Cardiac septum (tissue), 1 donor: ENCODE measurements around the gene FXYD7. TPM values are rescaled to one million over a fixed set of nuclear protein-coding genes. Genes with fewer than 3 reads are reported as not detected.
A peak's percentile ranks its signal among the peaks of the same experiment; 100 is the strongest.
"Not testable (repeated sequence)": the region's sequence is repeated elsewhere in the genome, so short reads cannot be mapped to it uniquely, and the experiment has no call there.

Source experiments
- DNase-seq: peaks from one replicate; pipeline ENCODE4 v3.0.0-alpha.2; 2020; ENCODE audit warnings: low spot score
- intact Hi-C: fragments of 100-400 bp; cut with DNase I; formaldehyde crosslinking; loops from one replicate; pipeline ENCODE4 v1.14.0; 2022
- total RNA-seq: library from RNA; stranded (reverse); fragmentation: NEBNext Ultra II Directional; extraction: Animal tissue kit (Norgen Biotek cat#: 25700); gene quantifications from one replicate; pipeline ENCODE4 v1.2.1, GENCODE V29; 2021
- donor health status: DM: no; HTN: no; CAD: no.

Gene FXYD7
- total RNA-seq, 1 donor from 2014 or later = not detected

DNA sequence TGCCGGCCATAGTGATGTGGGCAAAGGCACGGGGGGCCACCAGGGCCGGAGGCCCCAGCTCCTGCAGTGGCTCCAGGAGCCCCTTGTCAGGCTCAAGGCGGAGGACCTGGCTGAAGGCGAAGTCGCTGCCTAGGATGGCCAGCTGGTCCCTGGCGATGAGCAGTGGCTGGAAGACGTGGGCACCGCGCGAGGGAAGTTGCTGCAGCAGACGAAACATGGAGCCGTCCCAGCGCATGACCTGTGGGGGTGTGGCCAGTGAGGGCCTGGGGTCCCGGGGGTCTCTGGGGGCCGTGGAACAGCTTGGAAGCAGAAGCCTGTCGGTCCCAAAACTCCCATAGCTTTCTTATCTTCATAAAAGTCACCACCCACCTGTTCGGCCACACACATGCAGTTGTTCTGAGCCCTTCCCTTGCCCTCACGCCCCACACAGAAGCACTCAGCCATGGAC, 17.8 kb upstream of the FXYD7 start:
- no peak for DNase-seq
- intact Hi-C loops = no loop called here

DNA sequence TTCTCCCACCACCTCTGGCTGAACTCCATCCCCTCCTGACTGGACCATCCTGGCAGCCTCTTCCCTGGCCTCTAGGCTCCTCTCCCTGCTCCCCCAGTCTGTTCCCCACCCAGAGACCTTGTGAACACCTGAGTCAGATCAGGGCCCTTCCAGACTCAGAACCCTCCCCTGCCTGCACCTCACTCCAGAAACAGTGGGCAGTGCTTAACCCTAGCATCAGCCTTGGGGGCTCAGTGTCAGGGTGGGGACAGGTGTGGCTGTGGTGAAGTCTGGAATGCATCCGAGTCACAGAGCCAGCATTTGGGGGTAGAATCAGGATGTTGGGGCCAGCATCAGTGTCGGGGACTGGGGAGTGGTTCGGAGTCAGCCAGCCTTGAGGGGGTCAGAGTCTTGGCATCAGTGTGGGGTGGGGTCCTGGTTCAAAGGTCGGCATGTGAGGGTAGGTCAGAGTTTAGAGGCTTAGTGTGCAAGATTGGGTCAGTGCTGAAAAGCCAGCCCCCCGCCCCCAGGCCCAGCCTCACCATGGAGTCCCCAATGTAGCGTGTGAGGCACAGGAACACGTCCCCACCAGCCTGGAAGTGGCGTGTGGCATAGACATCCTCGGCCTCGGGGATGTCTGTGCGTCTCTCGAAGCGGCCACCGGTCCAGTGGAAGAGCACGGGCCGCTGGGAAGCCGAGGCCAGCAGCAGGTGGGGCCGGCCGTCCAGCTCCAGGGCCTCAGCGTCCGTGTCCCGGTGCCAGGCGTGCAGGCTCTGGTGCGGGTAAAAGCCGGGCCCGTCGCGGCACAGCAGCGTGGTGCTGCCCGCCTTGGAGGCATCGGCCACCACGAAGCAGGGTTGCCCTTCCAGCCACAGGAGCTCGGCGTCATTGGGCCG, 17.1 kb upstream of the FXYD7 start:
- intact Hi-C loops = no loop called here
- DNase-seq = no peak

DNA sequence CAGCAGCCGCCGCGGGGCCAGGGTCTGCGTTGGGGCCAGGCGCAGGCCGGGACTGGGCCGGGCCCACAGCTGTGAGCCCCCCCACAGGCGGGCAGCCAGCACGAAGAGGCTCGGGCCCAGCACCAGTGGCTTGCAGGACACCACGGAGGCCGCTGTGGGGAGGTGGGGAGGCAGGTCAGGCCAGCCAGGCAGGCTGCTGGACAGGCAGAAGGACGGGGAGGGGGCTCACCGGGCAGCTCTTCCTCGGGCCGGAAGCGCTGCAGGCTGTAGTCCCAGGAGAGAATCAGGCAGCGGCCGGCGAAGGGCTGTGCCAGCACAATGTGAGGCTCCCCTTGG, 16.5 kb upstream of the FXYD7 start:
- intact Hi-C loops = no loop called here
- no peak for DNase-seq

DNA sequence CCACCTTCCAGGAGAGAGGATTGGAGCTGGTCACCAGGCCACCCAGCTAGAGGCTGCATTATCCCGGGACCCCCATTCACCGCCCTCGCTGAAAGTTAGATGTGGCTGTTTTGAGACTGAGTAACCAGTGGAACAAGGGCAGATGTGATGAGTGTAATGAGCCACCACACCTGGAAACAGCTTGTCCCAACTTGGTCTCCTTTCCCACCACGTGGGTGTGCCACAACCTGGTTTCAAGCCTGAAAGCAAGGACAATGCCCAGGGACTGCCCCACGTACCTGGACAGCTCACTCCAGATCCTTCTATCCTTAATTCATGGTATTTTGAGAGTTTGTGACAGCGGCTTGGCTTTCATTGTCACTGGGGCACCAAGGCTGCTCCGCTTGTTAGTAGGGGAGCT, 15.2 kb upstream of the FXYD7 start:
- intact Hi-C loops = no loop called here
- no peak for DNase-seq

DNA sequence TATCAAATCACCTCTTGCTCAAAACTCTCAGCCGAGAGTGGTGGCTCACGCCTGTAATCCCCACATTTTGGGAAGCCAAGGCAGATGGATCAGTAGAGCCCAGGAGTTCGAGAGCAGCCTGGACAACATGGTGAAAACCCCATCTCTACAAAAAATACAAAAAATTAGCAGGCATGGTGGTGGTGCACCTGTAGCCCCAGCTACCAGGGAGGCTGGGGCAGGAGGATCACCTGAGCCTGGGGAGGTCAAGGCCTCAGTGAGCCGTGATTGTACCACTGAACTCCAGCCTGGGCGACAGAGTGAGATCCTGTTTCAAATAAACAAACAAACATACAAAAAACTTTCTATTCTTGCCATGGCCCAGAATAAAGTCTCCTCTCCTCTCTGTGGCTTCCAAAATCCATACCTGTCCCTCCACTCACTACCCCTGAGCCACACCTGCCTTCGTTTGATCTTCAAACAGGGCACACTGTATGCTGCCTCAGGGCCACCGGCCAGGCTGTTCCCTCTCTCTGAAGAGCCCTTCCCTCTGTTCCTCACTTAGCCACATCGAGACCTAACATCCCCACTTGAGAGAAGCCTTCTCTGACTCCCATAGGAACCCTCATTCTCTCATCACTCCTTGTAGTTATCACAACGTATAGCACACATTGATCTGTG, 14.5 kb upstream of the FXYD7 start:
- no peak for DNase-seq
- intact Hi-C loops = no loop called here

DNA sequence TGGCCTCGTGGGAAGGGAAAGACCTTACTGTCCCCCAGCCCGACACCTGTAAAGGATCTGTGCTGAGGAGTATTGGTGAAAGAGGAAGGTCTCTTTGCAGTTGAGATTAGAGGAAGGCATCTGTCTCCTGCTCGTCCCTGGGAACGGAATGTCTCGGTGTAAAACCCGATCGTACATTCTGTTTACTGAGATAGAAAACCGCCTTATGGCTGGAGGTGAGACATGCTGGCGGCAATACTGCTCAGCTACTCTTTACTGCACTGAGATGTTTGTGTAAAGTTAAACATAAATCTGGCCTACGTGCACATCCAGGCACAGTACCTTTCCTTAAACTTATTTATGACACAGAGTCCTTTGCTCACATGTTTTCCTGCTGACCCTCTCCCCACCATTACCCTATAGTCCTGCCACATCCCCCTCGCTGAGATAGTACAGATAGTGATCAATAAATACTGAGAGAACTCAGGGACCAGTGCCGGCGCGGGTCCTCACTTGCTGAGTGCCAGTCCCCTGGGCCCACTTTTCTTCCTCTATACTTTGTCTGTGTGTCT, 13.3 kb upstream of the FXYD7 start:
- intact Hi-C loops, DNase-seq: not testable (repeated sequence)

DNA sequence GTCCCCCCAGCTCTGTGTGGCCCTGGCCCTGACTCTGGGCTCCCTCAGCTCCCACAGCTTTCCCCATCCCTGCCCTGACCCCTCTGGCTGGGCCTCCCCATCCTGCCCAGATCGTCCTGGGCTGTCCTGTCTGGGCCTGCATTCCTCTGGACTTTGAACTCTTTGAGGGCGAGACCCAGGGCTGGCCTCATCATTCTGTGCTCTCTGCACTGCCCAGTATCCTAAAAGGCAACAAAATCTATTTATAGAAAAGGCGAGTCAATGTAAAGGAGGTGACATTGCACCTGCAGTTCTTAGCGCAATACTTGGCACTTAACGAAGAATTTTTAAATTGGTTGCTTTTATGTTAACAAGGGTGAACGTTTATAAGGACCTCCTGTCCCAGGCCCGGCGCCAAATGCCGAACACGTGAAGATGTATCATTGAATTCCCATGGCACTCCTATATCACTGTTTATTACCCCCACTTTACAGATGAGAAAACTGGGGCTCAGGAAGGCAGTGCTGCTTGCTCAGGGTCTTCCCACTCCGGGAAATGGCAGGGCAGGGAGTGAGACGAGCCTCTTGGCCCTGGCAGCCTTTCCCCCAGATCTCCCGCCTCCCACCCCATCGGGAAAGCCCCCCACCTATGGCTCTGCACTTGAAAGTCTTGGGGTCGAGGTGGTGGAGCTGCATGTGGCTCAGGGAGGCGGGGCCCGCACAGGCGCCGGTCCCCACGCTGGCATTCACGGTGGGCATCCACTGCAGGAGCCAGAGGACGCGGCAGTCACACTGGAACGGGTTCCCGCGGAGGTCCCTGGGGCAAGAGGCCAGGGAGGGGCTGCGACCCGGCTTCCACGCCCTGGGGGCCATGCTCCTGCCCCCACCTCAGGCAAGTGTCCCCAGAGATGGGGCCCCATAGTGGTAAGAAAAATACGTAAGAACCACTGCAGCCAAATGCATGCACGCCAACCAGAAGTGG, 12.0 kb upstream of the FXYD7 start:
- intact Hi-C loops = no loop called here

DNA sequence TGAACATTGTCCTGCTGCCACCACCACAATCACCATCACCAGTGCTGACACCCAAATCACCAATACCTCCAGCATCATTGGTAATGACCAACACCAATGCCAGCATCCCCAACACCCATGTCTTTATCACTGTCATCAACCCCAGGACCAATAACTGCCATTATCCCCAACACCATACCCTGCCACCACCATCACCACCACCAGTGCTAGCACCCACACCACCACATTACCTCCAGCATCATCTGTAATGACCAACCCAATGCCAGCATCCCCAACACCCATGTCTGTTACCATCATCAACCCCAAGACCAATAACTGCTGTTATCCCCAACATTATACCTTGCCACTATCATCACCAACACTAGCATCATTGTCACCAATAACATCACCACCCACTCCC, 10.8 kb upstream of the FXYD7 start:
- DNase-seq = no peak
- intact Hi-C loops = no loop called here

More for the DNA sequence above, 12.0 kb upstream of the FXYD7 start:
- DNase-seq = no peak

DNA sequence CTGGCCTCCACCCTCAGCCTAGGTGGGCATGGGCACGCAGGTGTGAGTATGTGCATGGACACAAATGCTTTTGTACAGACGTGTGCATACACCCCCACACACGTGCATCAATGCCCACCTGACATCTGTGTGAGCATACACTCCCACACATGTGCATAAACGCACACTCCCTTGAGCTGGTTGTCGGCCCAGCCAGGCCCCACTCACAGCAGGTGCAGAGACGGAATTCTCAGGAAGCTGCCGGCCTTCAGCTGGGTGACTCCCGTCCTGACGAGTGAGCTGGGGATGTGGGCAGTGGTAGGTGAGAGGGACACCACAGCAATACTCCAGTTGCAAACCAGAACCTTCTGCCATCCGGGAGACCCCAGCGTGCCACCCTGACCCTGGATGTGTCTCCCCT, 9.2 kb upstream of the FXYD7 start:
- intact Hi-C loops = loop anchor here (2.0 kb wide), 1 partner anchor 67 kb away; no protein-coding TSS in a partner anchor
- DNase-seq = no peak

DNA sequence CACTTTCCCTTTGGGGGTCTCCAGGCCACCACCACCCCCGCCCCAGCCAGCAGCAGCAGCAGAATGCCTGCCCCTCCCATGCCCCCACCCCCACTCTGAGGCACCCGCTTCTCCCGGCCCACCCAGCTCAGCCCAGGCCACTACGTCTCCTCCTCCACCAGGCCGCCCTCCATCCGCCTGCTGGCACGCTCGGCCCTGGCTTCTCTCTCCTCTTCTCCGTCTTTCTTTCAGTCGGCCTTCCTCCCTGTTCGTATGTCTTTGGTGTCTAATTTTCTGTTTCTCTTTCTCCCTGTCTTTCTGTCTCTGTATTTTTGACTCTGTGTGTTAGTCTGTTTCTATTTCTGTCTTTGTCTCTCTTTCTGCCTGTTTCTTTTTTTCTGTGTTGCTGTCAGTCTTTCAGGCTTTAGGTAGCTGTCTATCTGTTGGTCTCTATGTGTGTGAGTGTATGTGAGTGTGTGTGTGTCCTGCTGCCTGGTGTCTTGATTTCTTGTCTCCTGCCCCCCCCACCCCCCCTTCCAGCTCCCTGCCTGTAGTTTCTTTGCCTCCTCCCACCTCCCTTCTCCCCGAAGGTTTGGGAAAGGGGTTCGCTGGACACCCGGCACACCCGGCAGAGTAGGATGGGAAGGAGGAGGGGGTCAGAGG, 8.3 kb upstream of the FXYD7 start, which contains the start of gene LGI4:
TSS of gene LGI4 (minus strand) at position 459 of the 642 bp plus-strand sequence. CDS start at position 80, 379 bp downstream.
- intact Hi-C loops = loop anchor here (1.0 to 2.0 kb wide), 2 partner anchors 20 to 68 kb away; no protein-coding TSS in a partner anchor
- no peak for DNase-seq

DNA sequence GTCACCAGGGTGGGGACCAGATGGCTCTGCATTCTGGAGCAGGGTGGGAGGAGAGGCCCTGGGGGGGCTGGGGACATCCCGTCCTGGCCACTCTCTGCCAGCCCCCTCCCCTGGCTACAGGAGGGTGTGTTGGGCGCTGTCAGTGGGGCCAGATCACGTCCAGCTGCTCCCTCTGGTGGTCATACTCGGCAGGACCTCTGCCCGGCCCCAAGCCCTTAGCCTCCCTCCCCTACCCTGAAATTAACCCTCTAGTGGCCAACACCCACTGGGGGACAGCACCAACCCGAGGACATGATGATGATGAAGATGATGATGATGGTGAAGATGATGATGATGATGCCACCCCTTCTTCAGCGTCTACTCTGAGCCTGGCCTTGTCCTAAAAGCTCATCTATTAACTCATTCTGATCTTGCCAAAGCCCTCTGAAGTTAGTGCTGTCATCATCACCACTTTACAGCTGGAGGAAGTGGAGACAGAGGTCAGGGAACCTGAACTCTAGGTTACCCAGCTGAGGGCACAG, 7.6 kb upstream of the FXYD7 start:
- peak; percentile 90 for DNase-seq
- intact Hi-C loops = loop anchor here (1.0 to 2.0 kb wide), 2 partner anchors 21 to 69 kb away; no protein-coding TSS in a partner anchor

DNA sequence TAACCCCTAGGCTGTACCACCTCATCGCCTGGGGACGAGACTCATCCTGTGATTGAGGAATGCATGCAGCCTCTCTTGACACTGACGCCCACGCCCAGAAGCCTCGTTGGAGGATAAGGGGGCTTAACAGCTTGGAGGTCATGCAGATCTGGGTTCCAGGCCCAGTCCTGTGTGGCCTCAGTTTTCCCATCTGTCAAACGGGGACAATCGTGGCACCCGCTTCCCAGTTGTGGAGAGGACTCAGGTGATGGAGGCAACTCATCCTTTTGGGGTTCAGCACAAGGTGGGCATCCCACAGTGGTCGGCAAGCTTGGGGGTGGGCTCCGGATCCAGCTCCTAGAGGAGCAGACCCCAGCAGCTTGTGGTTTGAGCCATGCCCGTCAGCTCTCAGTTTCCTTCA, 6.8 kb upstream of the FXYD7 start:
- DNase-seq = no peak
- intact Hi-C loops = no loop called here

DNA sequence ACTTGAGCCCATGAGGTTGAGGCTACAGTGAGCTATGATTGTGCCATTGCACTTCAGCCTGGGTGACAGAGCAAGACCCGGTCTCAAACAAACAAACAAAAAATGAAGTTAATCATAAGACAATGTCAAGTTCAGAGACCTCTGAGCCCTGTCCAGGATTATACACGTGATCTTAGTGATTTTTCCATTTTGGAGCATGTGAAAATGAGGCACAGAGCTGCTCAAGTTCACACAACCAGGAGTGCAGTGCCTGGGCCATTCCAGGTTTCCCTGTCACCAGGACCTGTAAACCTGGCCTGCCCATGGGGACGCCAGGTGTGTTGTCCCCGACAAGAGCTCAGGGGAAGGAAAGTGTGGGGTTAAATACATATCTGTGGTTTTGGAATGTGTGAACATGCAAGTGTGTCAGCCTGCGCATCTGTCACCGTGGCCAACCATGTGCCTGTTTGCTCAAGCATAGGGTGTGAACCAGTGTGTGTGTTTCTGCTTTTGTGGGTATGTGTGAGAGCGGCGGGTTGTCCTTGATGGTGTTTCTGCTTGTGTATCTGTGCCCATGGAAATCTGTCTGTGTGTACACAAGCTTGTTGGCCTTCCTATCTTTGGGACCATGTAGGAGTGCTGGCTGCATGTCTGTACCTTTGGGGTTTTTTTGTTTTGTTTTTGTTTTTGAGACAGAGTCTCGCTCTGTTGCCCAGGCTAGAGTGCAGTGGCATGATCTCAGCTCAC, 5.9 kb upstream of the FXYD7 start:
- intact Hi-C loops = no loop called here
- DNase-seq = no peak

DNA sequence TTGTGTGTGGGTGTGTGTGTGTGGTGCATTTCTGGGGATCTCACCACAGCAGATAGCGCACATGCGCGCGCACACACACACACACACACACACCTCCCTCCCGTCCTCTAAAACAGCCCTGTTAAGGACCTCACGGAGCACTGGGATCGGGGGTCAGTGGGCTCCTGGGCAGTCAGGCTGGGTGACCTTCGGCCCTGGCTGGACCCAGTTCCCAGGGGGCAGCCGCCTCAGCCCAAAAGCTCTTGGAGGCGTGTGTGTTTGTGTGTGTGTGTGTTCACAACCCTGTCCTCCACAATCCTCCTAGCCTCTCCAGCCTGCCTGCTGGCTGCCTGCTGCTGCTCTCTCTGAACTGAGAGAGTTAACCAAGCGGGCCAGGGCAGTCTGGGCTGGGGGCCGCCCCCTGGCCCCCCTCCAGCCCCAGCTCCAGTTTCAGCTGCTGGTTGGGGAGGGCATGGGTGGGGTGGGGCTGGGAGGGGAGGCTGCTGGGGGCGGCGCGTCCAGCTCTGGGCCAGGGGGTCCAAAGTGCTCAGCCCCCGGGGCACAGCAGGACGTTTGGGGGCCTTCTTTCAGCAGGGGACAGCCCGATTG, 4.7 kb upstream of the FXYD7 start, which contains the start of gene FXYD1:
TSS of gene FXYD1 (plus strand) at position 520 of the 588 bp plus-strand sequence. CDS start 1,256 bp downstream, outside the sequence.
- no peak for DNase-seq
- intact Hi-C loops = loop anchor here (2.0 kb wide), 1 partner anchor 98 kb away; the partner anchor contains the start of gene HPN

DNA sequence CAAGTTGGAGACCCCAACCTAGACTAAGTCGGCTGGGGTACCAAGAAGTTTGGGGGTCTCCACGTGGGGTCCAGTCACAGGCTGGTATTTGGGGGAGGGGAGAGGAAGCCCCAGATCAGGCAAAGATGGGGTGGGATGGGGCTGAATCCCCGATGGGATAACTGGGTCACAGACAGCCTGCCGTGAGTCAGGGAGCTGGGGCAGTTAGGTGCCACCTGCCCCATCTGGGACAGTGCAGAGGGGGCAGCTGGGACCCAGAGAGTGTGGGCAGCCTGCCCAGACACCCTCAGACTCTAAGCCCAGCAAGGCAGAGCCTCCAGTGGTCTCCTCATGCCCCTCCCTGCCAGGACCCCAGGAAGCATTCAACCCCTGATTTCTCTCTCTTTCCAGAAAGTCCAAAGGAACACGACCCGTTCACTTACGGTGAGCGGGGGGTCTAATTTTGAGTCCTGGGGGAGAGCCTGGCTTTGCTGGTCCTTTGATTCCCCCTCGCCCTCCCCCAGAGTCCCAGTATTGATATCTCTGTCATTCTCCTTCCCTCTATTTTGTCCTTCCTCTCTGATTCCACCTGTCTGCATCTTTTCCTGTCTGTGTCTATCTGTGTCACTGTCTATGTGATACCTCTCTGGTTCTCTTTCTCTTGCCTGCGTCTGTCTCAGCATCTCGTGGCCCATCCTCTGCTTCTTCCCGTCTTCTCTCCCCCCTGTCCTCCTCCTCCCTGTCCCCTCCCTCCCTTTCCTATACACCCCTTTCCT, 2.7 kb upstream of the FXYD7 start:
- DNase-seq = no peak
- intact Hi-C loops = no loop called here

DNA sequence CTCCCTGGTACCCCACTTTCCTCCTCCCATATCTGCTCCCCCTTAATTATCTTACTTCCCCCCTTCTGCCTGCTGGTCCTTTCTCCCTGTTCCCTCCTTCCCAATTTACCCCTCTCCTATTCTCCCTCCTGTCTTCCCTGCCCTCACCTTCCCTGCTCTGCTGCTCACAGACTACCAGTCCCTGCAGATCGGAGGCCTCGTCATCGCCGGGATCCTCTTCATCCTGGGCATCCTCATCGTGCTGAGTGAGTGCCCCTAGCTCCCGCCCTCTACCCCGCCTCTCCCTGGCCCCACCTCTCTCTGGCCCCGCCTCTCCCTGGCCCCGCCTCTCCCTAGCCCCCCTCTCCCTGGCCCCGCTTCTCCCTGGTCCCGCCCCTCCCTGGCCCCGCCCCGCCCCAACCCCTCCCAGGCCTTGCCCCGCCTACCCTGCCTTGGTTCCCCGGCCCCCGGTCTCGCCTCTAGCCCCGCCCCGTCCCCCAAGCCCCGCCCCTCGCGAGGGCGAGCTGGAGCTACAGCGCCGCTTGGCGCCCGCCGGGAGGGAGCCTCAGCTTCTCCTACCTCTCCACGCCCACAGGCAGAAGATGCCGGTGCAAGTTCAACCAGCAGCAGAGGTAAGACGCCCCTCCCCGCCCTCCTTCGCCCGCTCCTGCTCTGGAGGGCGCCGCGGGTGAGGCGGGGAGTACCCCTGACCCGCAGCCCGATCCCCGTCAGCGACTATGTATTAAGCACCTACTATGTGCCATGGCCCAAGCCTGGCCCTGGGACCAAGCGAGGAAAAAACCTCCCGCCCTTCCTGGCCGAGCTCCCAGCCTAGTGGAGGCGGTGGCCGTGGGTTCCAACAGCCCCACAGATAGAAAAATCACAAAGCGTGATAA, 1.9 kb upstream of the FXYD7 start:
- peak; percentile 95 for DNase-seq
- intact Hi-C loops = no loop called here
